Measurements from ENCODE around the gene ANGPTL2.
"Not testable (repeated sequence)": the region's sequence is repeated elsewhere in the genome, so short reads cannot be mapped to it uniquely, and the experiment has no call there.

The ANGPTL2 gene

GRCh38 chr9:127154390-127155191 is 32.2 kb upstream of the ANGPTL2 start:
- peak; percentile 77 for DNase-seq

GRCh38 chr9:127154003-127154389 is 31.6 kb upstream of the ANGPTL2 start:
- DNase-seq: no peak

- no peak for DNase-seq
Measured at GRCh38 chr9:127153501-127153900, 31.1 kb upstream of the ANGPTL2 start.

- DNase-seq: no peak
Measured at GRCh38 chr9:127149463-127150390, 27.3 kb upstream of the ANGPTL2 start.

- no peak for DNase-seq
Measured at GRCh38 chr9:127149010-127149409, 26.6 kb upstream of the ANGPTL2 start.

GRCh38 chr9:127148014-127148413 is 25.6 kb upstream of the ANGPTL2 start:
- no peak for DNase-seq

- no peak for DNase-seq
Measured at GRCh38 chr9:127147251-127147650, 24.8 kb upstream of the ANGPTL2 start.

- not testable (repeated sequence) for DNase-seq
Measured at GRCh38 chr9:127146841-127147240, 24.4 kb upstream of the ANGPTL2 start.

GRCh38 chr9:127144670-127145445 is 22.4 kb upstream of the ANGPTL2 start:
- DNase-seq: no peak

- DNase-seq: no peak
Measured at GRCh38 chr9:127143920-127144465, 21.6 kb upstream of the ANGPTL2 start.

- no peak for DNase-seq
Measured at GRCh38 chr9:127142931-127143464, 20.6 kb upstream of the ANGPTL2 start.

- DNase-seq: no peak
Measured at GRCh38 chr9:127142291-127142690, 19.9 kb upstream of the ANGPTL2 start.

GRCh38 chr9:127140842-127141675 is 18.6 kb upstream of the ANGPTL2 start:
- no peak for DNase-seq

GRCh38 chr9:127140181-127140580 is 17.7 kb upstream of the ANGPTL2 start:
- no peak for DNase-seq

- DNase-seq: no peak
Measured at GRCh38 chr9:127139775-127140174, 17.3 kb upstream of the ANGPTL2 start.

GRCh38 chr9:127139071-127139731 is 16.8 kb upstream of the ANGPTL2 start:
- no peak for DNase-seq

GRCh38 chr9:127138444-127138843 is 16.0 kb upstream of the ANGPTL2 start:
- no peak for DNase-seq

- DNase-seq: no peak
Measured at GRCh38 chr9:127137640-127138360, 15.4 kb upstream of the ANGPTL2 start.

- no peak for DNase-seq
Measured at GRCh38 chr9:127136880-127137639, 14.6 kb upstream of the ANGPTL2 start.
